GM12878 (cell line): Measurements from ENCODE around the gene LRRN2. TPM values are rescaled to one million over a fixed set of nuclear protein-coding genes. Genes with fewer than 3 reads are reported as not detected.

Experiments used
- ATAC-seq: fragments of 200-7000 bp; cut with Tn5 transposase; 3 replicates; pipeline ENCODE4 v1.9.1; 2020; ENCODE audit warnings: mild to moderate bottlenecking, moderate library complexity
- BruUV-seq: library from RNA; stranded (reverse); fragments of 400-500 nt; replicated peaks from 2 replicates; lab custom pipeline; 2021; lab: Mats Ljungman, UMichigan
- CTCF ChIA-PET: fragments of 300-600 bp; sonication (Branson Sonifier 250); formaldehyde crosslinking; extraction: SDS; loops from one replicate; lab custom pipeline; 2021; ENCODE audit warnings: inconsistent platforms; lab: Yijun Ruan, JAX
- POLR2A ChIA-PET: fragments of 350-600 bp; formaldehyde crosslinking; extraction: SDS; loops from one replicate; lab custom pipeline; 2021; ENCODE audit warnings: inconsistent platforms; lab: Charles Lee
- RAD21 ChIA-PET: fragments of 300-600 bp; sonication (Branson Sonifier 250); formaldehyde crosslinking; loops from one replicate; lab custom pipeline; 2023; ENCODE audit warnings: antibody characterized with exemption; ENCODE audit not compliant: unreplicated experiment; lab: Charles Lee
- SMC1A ChIA-PET: fragments of 300-600 bp; sonication (Branson Sonifier 250); formaldehyde crosslinking; loops from one replicate; lab custom pipeline; 2023; ENCODE audit not compliant: unreplicated experiment, uncharacterized antibody; lab: Charles Lee
- DNase-seq: peaks from one replicate; pipeline ENCODE4 v3.0.0-alpha.2; 2011; ENCODE audit warnings: low read depth, low spot score
- FAIRE-seq: peaks from 3 replicates; lab custom pipeline; 2011; peaks lifted over from hg19 to GRCh38; lab: Jason Lieb, UNC
- H2AFZ ChIP-seq: 2 replicates; pipeline ENCODE4 v1.6.0; 2011; ENCODE audit warnings: low read depth, low read length, control low read depth; ENCODE audit not compliant: control insufficient read depth
- H3K27ac ChIP-seq: 2 replicates; pipeline ENCODE4 v1.5.1; 2011; ENCODE audit warnings: control low read depth; ENCODE audit not compliant: control insufficient read depth, insufficient read depth
- H3K27me3 ChIP-seq, 2 experiments: replicated peaks in 1 of 2; 2 replicates each; pipeline versions ENCODE4 v1.6.0 to v1.6.1; 2011; ENCODE audit warnings: low read length in 1 of 2; ENCODE audit not compliant: control insufficient read depth in 2 of 2, insufficient read depth in 2 of 2
- H3K36me3 ChIP-seq, 2 experiments: 2 replicates each; pipeline ENCODE4 v1.5.1; 2011; ENCODE audit warnings: low read length in 1 of 2; ENCODE audit not compliant: control insufficient read depth in 2 of 2, insufficient read depth in 2 of 2
- H3K4me1 ChIP-seq: 2 replicates; pipeline ENCODE4 v1.6.1; 2011; ENCODE audit warnings: mild to moderate bottlenecking, low read length, moderate library complexity, mixed read lengths; ENCODE audit not compliant: control insufficient read depth, insufficient read depth
- H3K4me2 ChIP-seq: 2 replicates; pipeline ENCODE4 v1.6.0; 2011; ENCODE audit warnings: control low read depth; ENCODE audit not compliant: control insufficient read depth, insufficient read depth
- H3K4me3 ChIP-seq: fragments of 200-600 bp; sonication (generic); 2 replicates; pipeline ENCODE4 v1.5.1; 2016
- H3K79me2 ChIP-seq: 2 replicates; pipeline ENCODE4 v1.6.0; 2011; ENCODE audit warnings: low read length; ENCODE audit not compliant: control insufficient read depth, insufficient read depth
- H3K9ac ChIP-seq: 2 replicates; pipeline ENCODE4 v1.8.0; 2011; ENCODE audit warnings: low read length, control low read depth, mixed read lengths; ENCODE audit not compliant: control insufficient read depth, insufficient read depth
- H3K9me3 ChIP-seq: replicated peaks from 3 replicates; pipeline ENCODE4 v1.5.1; 2011; ENCODE audit warnings: mild to moderate bottlenecking, low read length; ENCODE audit not compliant: control insufficient read depth, insufficient read depth
- H4K20me1 ChIP-seq: 2 replicates; pipeline ENCODE4 v1.6.0; 2011; ENCODE audit not compliant: control insufficient read depth, insufficient read depth
- BCL11A ChIP-seq: IDR thresholded peaks from 2 replicates; pipeline ENCODE4 v1.6.1; 2011; ENCODE audit warnings: low read depth, low read length
- CHD4 ChIP-seq: fragments of 200-600 bp; sonication (generic); IDR thresholded peaks from 2 replicates; pipeline ENCODE4 v1.6.1; 2016; ENCODE audit warnings: mild to moderate bottlenecking
- MEF2B ChIP-seq: fragments of 450-650 bp; IDR thresholded peaks from 2 replicates; pipeline ENCODE4 v1.6.1; 2018; ENCODE audit warnings: mild to moderate bottlenecking, moderate library complexity; ENCODE audit not compliant: partially characterized antibody, poor library complexity, severe bottlenecking
- NFYB ChIP-seq: IDR thresholded peaks from 2 replicates; pipeline ENCODE4 v1.6.1; 2011; ENCODE audit warnings: low read depth, mild to moderate bottlenecking, low read length, improper control_type of control experiment, moderate library complexity; ENCODE audit not compliant: insufficient read depth
- YY1 ChIP-seq: IDR thresholded peaks from 2 replicates; pipeline ENCODE4 v1.6.1; 2011; ENCODE audit warnings: low read depth, mild to moderate bottlenecking, low read length
- WGBS: methylation state at CpG from one replicate; pipeline ENCODE4 v1.1.6; 2016; ENCODE audit warnings: low lambda C conversion rate; ENCODE audit not compliant: insufficient replicate concordance, insufficient coverage; ENCODE audit errors: missing lambda C conversion rate; 5-methylcytosine and 5-hydroxymethylcytosine counted together
- in situ Hi-C: fragments of 300-500 bp; cut with MboI; formaldehyde crosslinking; loops from 9 replicates; pipeline ENCODE4 v1.14.3; 2018; ENCODE audit warnings: mixed read lengths
- intact Hi-C: fragments of 100-400 bp; cut with micrococcal nuclease; formaldehyde crosslinking; loops from one replicate; pipeline ENCODE4 v1.14.2; 2022; ENCODE audit not compliant: unreplicated experiment
- polyA plus RNA-seq, 11 experiments: library from polyadenylated mRNA; depleted of rRNA in 4 of 11; unstranded in 6 of 11; stranded (reverse) in 5 of 11; fragments of >200 nt; fragmentation: Nextera tagmentation in 4 of 11; fragmentation: Illumina TruSeq in 1 of 11; extraction: Ambion mirVana in 4 of 11; extraction: Trizol in 1 of 11; gene quantifications; 1 replicate in 1 of 11; 2 replicates in 10 of 11; pipeline versions ENCODE4 v1.2.1 to v1.2.3, GENCODE V29; 2011 to 2016; ENCODE audit warnings: inconsistent platforms in 2 of 11, missing spikeins in 2 of 11, low read depth in 1 of 11
- total RNA-seq, 4 experiments: library from RNA; depleted of rRNA in 3 of 4; stranded (reverse); fragments of >200 nt in 3 of 4; fragmentation: Illumina TruSeq in 1 of 4; extraction: Trizol in 1 of 4; gene quantifications; 2 replicates each; pipeline versions ENCODE4 v1.2.1 to v1.2.3, GENCODE V29; 2013 to 2021
- TF ChIP-seq, protein P1 (sequence below): IDR thresholded peaks from 2 replicates; pipeline ENCODE4 v1.6.1; 2011; ENCODE audit warnings: borderline replicate concordance, low read depth, mild to moderate bottlenecking, moderate library complexity, low read length; ENCODE audit not compliant: insufficient read depth, poor library complexity, severe bottlenecking
- TF ChIP-seq, protein P2 (sequence below): IDR thresholded peaks from 2 replicates; pipeline ENCODE4 v1.6.1; 2012; ENCODE audit warnings: low read length, inconsistent platforms
- TF ChIP-seq, protein P3 (sequence below): fragments of 450-650 bp; IDR thresholded peaks from 2 replicates; pipeline ENCODE4 v1.6.1; 2017; ENCODE audit warnings: mild to moderate bottlenecking
- TF ChIP-seq, protein P4 (sequence below): IDR thresholded peaks from 2 replicates; pipeline ENCODE4 v1.6.1; 2011; ENCODE audit warnings: low read depth, low read length, improper control_type of control experiment, borderline replicate concordance
- TF ChIP-seq, protein P5 (sequence below): IDR thresholded peaks from 2 replicates; pipeline ENCODE4 v1.6.1; 2012; ENCODE audit warnings: mild to moderate bottlenecking, low read depth, low read length
- TF ChIP-seq, protein P6 (sequence below): IDR thresholded peaks from 2 replicates; pipeline ENCODE4 v1.6.1; 2011; ENCODE audit warnings: borderline replicate concordance, low read depth, mild to moderate bottlenecking, moderate library complexity, mixed read lengths, low read length; ENCODE audit not compliant: insufficient read depth; ENCODE audit errors: extremely low read length

LRRN2 gene
- total and polyA plus RNA-seq, 10 of the 15 experiments (the other 5 are each of a cell fraction or from before 2014, with no cell fraction given) = not detected

DNA sequence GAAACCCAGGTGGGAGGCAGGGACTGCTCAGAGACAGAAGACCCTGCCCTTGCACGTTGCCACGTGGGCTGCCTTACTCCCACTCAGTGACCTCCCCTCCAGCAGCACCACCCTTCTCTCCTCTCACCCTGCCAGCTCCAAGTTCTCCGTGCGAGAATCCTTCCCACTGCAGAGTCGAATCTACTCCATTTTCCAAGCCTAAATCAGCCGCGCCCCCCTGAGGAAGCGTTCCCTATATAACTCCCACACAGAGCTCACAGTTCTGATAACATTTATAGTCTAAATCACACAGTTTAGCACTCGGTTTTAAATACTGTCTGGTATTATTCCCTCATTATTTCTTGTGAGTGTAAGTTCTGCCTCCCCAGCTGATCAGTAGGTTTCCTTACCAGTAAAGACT is 7.7 kb downstream of the LRRN2 start:
- Histone ChIP-seq H3K36me3 (no peaks in the 10 kb centered on the region), H3K27ac (no peak overlapping the region), H4K20me1 (no peaks in the 10 kb centered on the region; the same call in 1 of the 2 replicates), H3K9ac (no peak overlapping the region), H3K4me1 (no peaks in the 10 kb centered on the region), H3K4me3 (no peak overlapping the region), H3K4me2 (no peak overlapping the region), H3K79me2 (no peaks in the 10 kb centered on the region), H3K9me3 (no peaks in the 10 kb centered on the region), H3K27me3 (peaks cover 4% of the 10 kb centered on the region in 2 experiments; a peak in 2 of 4 replicates), H2AFZ (no peak overlapping the region)
- POLR2A ChIA-PET = no interaction called here
- ATAC-seq (no peak), DNase-seq (no peak), FAIRE-seq (no peak)
- intact Hi-C loops (no loop called here), in situ Hi-C loops (no loop called here)
- TF ChIP-seq BCL11A (no peak), NFYB (no peak), CHD4 (no peak), MEF2B (no peak), YY1 (no peak)
- TF ChIP-seq, protein P1, sequence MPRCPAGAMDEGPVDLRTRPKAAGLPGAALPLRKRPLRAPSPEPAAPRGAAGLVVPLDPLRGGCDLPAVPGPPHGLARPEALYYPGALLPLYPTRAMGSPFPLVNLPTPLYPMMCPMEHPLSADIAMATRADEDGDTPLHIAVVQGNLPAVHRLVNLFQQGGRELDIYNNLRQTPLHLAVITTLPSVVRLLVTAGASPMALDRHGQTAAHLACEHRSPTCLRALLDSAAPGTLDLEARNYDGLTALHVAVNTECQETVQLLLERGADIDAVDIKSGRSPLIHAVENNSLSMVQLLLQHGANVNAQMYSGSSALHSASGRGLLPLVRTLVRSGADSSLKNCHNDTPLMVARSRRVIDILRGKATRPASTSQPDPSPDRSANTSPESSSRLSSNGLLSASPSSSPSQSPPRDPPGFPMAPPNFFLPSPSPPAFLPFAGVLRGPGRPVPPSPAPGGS = no peak
- TF ChIP-seq, protein P2, sequence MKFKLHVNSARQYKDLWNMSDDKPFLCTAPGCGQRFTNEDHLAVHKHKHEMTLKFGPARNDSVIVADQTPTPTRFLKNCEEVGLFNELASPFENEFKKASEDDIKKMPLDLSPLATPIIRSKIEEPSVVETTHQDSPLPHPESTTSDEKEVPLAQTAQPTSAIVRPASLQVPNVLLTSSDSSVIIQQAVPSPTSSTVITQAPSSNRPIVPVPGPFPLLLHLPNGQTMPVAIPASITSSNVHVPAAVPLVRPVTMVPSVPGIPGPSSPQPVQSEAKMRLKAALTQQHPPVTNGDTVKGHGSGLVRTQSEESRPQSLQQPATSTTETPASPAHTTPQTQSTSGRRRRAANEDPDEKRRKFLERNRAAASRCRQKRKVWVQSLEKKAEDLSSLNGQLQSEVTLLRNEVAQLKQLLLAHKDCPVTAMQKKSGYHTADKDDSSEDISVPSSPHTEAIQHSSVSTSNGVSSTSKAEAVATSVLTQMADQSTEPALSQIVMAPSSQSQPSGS = no peak
- TF ChIP-seq, protein P3, sequence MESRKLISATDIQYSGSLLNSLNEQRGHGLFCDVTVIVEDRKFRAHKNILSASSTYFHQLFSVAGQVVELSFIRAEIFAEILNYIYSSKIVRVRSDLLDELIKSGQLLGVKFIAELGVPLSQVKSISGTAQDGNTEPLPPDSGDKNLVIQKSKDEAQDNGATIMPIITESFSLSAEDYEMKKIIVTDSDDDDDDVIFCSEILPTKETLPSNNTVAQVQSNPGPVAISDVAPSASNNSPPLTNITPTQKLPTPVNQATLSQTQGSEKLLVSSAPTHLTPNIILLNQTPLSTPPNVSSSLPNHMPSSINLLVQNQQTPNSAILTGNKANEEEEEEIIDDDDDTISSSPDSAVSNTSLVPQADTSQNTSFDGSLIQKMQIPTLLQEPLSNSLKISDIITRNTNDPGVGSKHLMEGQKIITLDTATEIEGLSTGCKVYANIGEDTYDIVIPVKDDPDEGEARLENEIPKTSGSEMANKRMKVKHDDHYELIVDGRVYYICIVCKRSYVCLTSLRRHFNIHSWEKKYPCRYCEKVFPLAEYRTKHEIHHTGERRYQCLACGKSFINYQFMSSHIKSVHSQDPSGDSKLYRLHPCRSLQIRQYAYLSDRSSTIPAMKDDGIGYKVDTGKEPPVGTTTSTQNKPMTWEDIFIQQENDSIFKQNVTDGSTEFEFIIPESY = no peak
- TF ChIP-seq, protein P4, sequence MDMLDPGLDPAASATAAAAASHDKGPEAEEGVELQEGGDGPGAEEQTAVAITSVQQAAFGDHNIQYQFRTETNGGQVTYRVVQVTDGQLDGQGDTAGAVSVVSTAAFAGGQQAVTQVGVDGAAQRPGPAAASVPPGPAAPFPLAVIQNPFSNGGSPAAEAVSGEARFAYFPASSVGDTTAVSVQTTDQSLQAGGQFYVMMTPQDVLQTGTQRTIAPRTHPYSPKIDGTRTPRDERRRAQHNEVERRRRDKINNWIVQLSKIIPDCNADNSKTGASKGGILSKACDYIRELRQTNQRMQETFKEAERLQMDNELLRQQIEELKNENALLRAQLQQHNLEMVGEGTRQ = no peak
- TF ChIP-seq, protein P5, sequence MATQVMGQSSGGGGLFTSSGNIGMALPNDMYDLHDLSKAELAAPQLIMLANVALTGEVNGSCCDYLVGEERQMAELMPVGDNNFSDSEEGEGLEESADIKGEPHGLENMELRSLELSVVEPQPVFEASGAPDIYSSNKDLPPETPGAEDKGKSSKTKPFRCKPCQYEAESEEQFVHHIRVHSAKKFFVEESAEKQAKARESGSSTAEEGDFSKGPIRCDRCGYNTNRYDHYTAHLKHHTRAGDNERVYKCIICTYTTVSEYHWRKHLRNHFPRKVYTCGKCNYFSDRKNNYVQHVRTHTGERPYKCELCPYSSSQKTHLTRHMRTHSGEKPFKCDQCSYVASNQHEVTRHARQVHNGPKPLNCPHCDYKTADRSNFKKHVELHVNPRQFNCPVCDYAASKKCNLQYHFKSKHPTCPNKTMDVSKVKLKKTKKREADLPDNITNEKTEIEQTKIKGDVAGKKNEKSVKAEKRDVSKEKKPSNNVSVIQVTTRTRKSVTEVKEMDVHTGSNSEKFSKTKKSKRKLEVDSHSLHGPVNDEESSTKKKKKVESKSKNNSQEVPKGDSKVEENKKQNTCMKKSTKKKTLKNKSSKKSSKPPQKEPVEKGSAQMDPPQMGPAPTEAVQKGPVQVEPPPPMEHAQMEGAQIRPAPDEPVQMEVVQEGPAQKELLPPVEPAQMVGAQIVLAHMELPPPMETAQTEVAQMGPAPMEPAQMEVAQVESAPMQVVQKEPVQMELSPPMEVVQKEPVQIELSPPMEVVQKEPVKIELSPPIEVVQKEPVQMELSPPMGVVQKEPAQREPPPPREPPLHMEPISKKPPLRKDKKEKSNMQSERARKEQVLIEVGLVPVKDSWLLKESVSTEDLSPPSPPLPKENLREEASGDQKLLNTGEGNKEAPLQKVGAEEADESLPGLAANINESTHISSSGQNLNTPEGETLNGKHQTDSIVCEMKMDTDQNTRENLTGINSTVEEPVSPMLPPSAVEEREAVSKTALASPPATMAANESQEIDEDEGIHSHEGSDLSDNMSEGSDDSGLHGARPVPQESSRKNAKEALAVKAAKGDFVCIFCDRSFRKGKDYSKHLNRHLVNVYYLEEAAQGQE = no peak
- TF ChIP-seq, protein P6, sequence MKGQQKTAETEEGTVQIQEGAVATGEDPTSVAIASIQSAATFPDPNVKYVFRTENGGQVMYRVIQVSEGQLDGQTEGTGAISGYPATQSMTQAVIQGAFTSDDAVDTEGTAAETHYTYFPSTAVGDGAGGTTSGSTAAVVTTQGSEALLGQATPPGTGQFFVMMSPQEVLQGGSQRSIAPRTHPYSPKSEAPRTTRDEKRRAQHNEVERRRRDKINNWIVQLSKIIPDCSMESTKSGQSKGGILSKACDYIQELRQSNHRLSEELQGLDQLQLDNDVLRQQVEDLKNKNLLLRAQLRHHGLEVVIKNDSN = no peak
- RAD21 ChIA-PET = no interaction called here
- SMC1A ChIA-PET = no interaction called here
- WGBS = 24% methylated on average over 9 of the region's 9 CpGs
- BruUV-seq = no TSS peak
- CTCF ChIA-PET = interaction anchor here (0.7 to 1.4 kb wide), 2 partner anchors 129 to 265 kb away, joined by 3 read pairs; no protein-coding TSS in a partner anchor
